Posterior vena cava (tissue), 2 donors: ENCODE data around the gene JMJD6. TPM values are rescaled to one million over a fixed set of nuclear protein-coding genes. Genes with fewer than 3 reads are reported as not detected.

Source experiments
- DNase-seq: peaks from one replicate; pipeline ENCODE4 v3.0.0-alpha.2; 2020; ENCODE audit warnings: low spot score
- intact Hi-C, 2 donors: fragments of 100-400 bp; cut with DNase I; formaldehyde crosslinking; loops; one replicate each; pipeline versions ENCODE4 v1.14.1 to v1.14.2; 2022 to 2023
- total RNA-seq, 2 donors: library from RNA; stranded (reverse); fragmentation: NEBNext Ultra II Directional; extraction: Animal tissue kit (Norgen Biotek cat#: 25700); gene quantifications; one replicate each; pipeline ENCODE4 v1.2.1, GENCODE V29; 2021
- donor health status: DM: yes; HTN: yes; CAD: no.
- donor health status: DM: yes; HTN: yes; CAD: no.

The JMJD6 gene
- total RNA-seq, 2 donors from 2014 or later: 32.1 to 43.0 TPM

- intact Hi-C loops: no loop called here
- DNase-seq: no peak
Observed at GRCh38 chr17:76686538-76687297, 39.7 kb downstream of the JMJD6 start.

- intact Hi-C loops: no loop called here
Observed at GRCh38 chr17:76685846-76686245, 40.6 kb downstream of the JMJD6 start.

GRCh38 chr17:76685366-76685765 is 41.0 kb downstream of the JMJD6 start:
- intact Hi-C loops: no loop called here
- DNase-seq: no peak

More at GRCh38 chr17:76685846-76686245, 40.6 kb downstream of the JMJD6 start:
- DNase-seq: no peak

- no peak for DNase-seq
- intact Hi-C loops: loop anchor here in 1 of 2 donors (5.0 kb wide), 1 partner anchor 33 kb away; no protein-coding TSS in a partner anchor
Observed at GRCh38 chr17:76684756-76685155, 41.6 kb downstream of the JMJD6 start.

- no peak for DNase-seq
- intact Hi-C loops: loop anchor here in 1 of 2 donors (5.0 kb wide), 1 partner anchor 33 kb away; no protein-coding TSS in a partner anchor
Observed at GRCh38 chr17:76683921-76684745, 42.3 kb downstream of the JMJD6 start.

GRCh38 chr17:76683011-76683755 is 43.2 kb downstream of the JMJD6 start:
- peak; percentile 69 for DNase-seq
- intact Hi-C loops: loop anchor here in 1 of 2 donors (5.0 kb wide), 1 partner anchor 34 kb away; no protein-coding TSS in a partner anchor

DNA sequence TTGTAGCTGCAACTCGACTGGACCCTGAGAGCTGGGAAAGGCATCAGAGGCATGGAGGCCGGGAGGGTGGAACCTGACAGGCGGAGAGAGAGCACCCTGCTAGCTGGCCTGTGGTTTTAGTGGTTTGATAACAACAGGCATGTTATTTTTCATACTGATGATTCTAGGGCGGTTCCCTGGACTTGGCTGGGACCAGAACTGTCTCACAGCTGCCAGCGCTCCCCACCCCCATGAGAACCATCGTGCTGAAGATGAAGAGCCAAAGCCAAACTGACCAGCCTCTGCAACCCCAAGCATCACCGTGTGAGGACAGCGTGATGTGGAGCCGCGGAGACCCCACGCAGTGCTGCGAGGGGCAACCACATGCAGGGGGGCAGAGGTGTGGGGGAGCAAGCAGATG is 44.1 kb downstream of the JMJD6 start:
- no peak for DNase-seq
- intact Hi-C loops: loop anchor here in 1 of 2 donors (5.0 kb wide), 1 partner anchor 35 kb away; no protein-coding TSS in a partner anchor

GRCh38 chr17:76681222-76682137 is 44.9 kb downstream of the JMJD6 start:
- intact Hi-C loops: loop anchor here in 1 of 2 donors (5.0 kb wide), 1 partner anchor 36 kb away; no protein-coding TSS in a partner anchor

GRCh38 chr17:76679239-76679638 is 47.2 kb downstream of the JMJD6 start:
- intact Hi-C loops: loop anchor here in 1 of 2 donors (10.0 kb wide), 1 partner anchor 904 kb away; a partner anchor contains a TSS
- no peak for DNase-seq

More at GRCh38 chr17:76681222-76682137, 44.9 kb downstream of the JMJD6 start:
- peak; percentile 59 for DNase-seq

DNA sequence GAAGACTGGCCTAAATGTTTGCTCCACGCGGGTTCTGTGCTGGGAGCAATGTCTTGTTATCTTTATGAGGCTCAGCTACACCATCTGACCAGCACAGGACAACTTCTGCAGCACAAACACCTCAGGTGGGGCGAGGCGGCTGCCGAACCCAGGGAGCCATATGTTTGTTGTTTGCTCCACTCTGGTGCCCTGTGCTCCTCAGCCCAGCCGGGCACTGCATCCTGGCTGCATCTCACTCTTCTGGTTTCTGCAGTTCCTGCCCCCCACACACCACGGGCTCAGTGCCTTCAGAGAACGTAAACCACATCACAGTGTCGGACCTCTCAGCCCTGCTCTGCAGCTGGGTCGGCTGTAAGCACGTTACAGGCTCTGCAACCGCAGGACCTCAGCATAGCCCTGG is 48.1 kb downstream of the JMJD6 start:
- DNase-seq: no peak
- intact Hi-C loops: loop anchor here in 1 of 2 donors (10.0 kb wide), 1 partner anchor 904 kb away; a partner anchor contains a TSS

DNA sequence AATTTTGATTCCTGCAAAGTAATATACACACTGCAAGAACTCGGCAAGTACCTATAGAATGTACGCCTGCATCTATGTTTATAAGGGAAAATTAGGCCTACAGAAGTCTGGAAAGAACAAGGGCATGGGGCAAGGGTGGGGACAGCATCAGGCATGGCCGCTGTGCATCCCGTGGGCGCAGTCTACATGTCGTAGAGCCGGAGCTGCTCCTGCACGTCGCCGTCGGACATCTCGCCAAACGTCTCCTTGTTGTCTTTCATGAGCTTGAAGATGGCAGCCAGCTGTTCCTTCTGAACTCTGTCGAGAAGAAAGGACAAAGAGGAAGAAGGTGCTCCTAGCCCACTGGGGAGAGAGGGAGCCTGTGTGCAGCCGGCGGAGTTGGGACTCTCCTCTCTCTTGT is 49.0 kb downstream of the JMJD6 start:
- DNase-seq: no peak
- intact Hi-C loops: loop anchor here in 1 of 2 donors (10.0 kb wide), 1 partner anchor 903 kb away; a partner anchor contains a TSS

DNA sequence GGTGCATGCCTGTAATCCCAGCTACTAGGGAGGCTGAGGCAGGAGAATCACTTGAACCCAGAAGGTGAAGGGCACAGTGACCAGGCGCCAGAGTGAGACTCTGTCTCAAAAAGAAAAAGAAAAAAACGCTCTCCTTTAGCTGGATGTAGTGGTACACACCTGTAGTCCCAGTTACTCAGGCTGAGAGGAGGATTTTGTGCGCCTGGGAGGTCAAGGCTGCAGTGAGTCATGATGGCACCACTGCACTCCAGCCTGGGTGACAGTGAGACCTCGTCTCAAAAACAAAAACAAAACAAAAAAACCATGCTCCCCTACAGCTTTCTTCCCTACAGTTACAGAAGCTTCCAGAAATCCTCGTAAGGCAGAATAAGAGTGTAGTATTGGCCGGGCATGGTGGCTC is 49.8 kb downstream of the JMJD6 start:
- intact Hi-C loops: loop anchor here in 1 of 2 donors (10.0 kb wide), 1 partner anchor 902 kb away; a partner anchor contains a TSS
- DNase-seq: no peak

- no peak for DNase-seq
- intact Hi-C loops: loop anchor here in 1 of 2 donors (10.0 kb wide), 1 partner anchor 901 kb away; a partner anchor contains a TSS
Observed at GRCh38 chr17:76675648-76676047, 50.8 kb downstream of the JMJD6 start.

- intact Hi-C loops: loop anchor here in 1 of 2 donors (5.0 to 10.0 kb wide), 2 partner anchors 900 to 1683 kb away; a partner anchor contains a TSS
- DNase-seq: no peak
Observed at GRCh38 chr17:76674600-76674999, 51.8 kb downstream of the JMJD6 start.

DNA sequence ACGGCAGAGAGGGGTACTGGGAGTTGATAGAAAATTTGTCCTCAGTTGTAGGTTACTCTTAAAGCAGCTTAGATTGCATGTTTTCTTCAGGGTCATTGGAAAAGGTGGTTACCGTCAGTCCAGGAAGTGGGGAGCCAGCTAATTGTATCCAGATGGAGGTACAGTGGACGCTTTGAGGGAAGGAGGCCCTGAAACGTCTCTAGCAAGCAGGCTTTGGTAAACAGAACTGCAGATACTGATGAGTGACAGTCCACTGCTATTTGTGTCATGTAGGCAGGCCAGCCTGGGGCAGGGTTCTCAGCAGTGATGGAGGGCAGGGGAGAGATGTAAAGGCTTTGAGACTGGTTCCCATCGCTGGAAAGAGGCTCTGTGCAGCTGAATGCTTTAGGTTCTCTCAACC is 52.7 kb downstream of the JMJD6 start:
- DNase-seq: no peak
- intact Hi-C loops: loop anchor here in 1 of 2 donors (5.0 to 10.0 kb wide), 2 partner anchors 899 to 1684 kb away; a partner anchor contains a TSS

DNA sequence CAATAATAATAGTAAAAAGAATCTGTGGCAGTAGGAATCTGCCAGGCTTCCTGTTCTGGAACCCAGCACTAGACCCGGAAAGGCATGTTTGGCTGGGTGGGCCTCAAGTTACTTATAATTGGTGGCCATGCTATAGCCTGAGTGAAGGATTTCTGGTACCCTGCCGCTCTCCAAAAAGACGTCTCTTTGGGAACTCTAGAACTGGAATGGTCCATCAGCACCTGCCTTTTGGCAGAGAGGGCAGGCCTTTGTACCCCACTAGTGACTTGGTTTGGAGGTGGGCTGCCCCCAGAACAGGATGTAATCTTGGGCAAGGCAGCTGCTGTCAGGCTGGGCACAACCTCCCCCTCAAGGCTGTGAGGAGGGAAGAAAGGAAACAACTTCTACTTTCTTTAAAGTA is 53.5 kb downstream of the JMJD6 start:
- DNase-seq: no peak
- intact Hi-C loops: loop anchor here in 1 of 2 donors (5.0 to 10.0 kb wide), 2 partner anchors 898 to 1684 kb away; a partner anchor contains a TSS

GRCh38 chr17:76672270-76672851 is 54.0 kb downstream of the JMJD6 start:
- no peak for DNase-seq
- intact Hi-C loops: loop anchor here in 1 of 2 donors (5.0 to 10.0 kb wide), 2 partner anchors 898 to 1685 kb away; a partner anchor contains a TSS
